Karpas-422 (cell line): ENCODE results near the gene ADAMTS14. TPM values are rescaled to one million over a fixed set of nuclear protein-coding genes. Genes with fewer than 3 reads are reported as not detected.
"Not testable (repeated sequence)": the region's sequence is repeated elsewhere in the genome, so short reads cannot be mapped to it uniquely, and the experiment has no call there.

ENCODE experiments used
- DNase-seq: peaks from one replicate; pipeline ENCODE4 v3.0.0-alpha.2; 2015
- H2AFZ ChIP-seq: fragments of 200-600 bp; sonication (generic); 2 replicates; pipeline ENCODE4 v1.6.1; 2014; ENCODE audit warnings: antibody characterized with exemption, low read length, mixed read lengths
- H3K27ac ChIP-seq: fragments of 200-600 bp; sonication (generic); 2 replicates; pipeline ENCODE4 v1.5.1; 2014; ENCODE audit warnings: mild to moderate bottlenecking, low read length, moderate library complexity
- H3K27me3 ChIP-seq: fragments of 200-600 bp; sonication (generic); 2 replicates; pipeline ENCODE4 v1.6.1; 2014; ENCODE audit warnings: low read length, mixed read lengths
- H3K36me3 ChIP-seq: fragments of 200-600 bp; sonication (generic); 2 replicates; pipeline ENCODE4 v1.6.1; 2014; ENCODE audit warnings: low read length, mixed read lengths; ENCODE audit not compliant: insufficient read depth
- H3K4me1 ChIP-seq: fragments of 200-600 bp; sonication (generic); 2 replicates; pipeline ENCODE4 v1.6.1; 2014; ENCODE audit warnings: mild to moderate bottlenecking, low read length, mixed read lengths
- H3K4me2 ChIP-seq: fragments of 200-600 bp; sonication (generic); 2 replicates; pipeline ENCODE4 v1.6.1; 2014; ENCODE audit warnings: low read length, low read depth, mild to moderate bottlenecking; ENCODE audit not compliant: poor library complexity, severe bottlenecking
- H3K4me3 ChIP-seq: fragments of 200-600 bp; sonication (generic); 2 replicates; pipeline ENCODE4 v1.5.1; 2014; ENCODE audit warnings: mild to moderate bottlenecking, antibody characterized with exemption, low read length, mixed read lengths
- H3K79me2 ChIP-seq: fragments of 200-600 bp; sonication (generic); 2 replicates; pipeline ENCODE4 v1.6.1; 2014; ENCODE audit warnings: mild to moderate bottlenecking, low read length, mixed read lengths
- H3K9ac ChIP-seq: fragments of 200-600 bp; sonication (generic); 2 replicates; pipeline ENCODE4 v1.6.0; 2014; ENCODE audit warnings: low read length
- H3K9me2 ChIP-seq: fragments of 200-600 bp; sonication (generic), shearing (Covaris generic); replicated peaks from 2 replicates; pipeline ENCODE4 v1.6.0; 2014; ENCODE audit warnings: mild to moderate bottlenecking, low read length, moderate library complexity; ENCODE audit not compliant: insufficient read depth
- H3K9me3 ChIP-seq: fragments of 300-700, 200-600 bp; sonication (generic); 2 replicates; pipeline ENCODE4 v1.6.1; 2014; ENCODE audit warnings: low read length, mixed read lengths
- H4K20me1 ChIP-seq: fragments of 200-600 bp; sonication (generic); 2 replicates; pipeline ENCODE4 v1.6.1; 2014; ENCODE audit warnings: mild to moderate bottlenecking, antibody characterized with exemption, low read length, low read depth; ENCODE audit not compliant: insufficient read depth
- total RNA-seq: library from RNA; depleted of rRNA; stranded (reverse); fragments of >200 nt; shearing (Covaris generic); gene quantifications from 2 replicates; pipeline ENCODE4 v1.2.3, GENCODE V29; 2014; ENCODE audit warnings: low replicate concordance

Gene ADAMTS14
- total RNA-seq, 1 experiment from 2014 or later, result not detected

GRCh38 chr10:70639640-70640383 lies 32.5 kb upstream of the ADAMTS14 start:
- not testable (repeated sequence) for H3K4me1 ChIP-seq, H3K79me2 ChIP-seq, H4K20me1 ChIP-seq, H3K9me2 ChIP-seq, H3K4me2 ChIP-seq, H2AFZ ChIP-seq, H3K36me3 ChIP-seq, H3K4me3 ChIP-seq, H3K27me3 ChIP-seq, H3K9ac ChIP-seq, H3K9me3 ChIP-seq, DNase-seq, H3K27ac ChIP-seq

GRCh38 chr10:70643272-70643671 lies 29.0 kb upstream of the ADAMTS14 start:
- H3K9me3 ChIP-seq, H2AFZ ChIP-seq, H3K4me1 ChIP-seq, DNase-seq, H3K27ac ChIP-seq, H4K20me1 ChIP-seq, H3K9me2 ChIP-seq, H3K79me2 ChIP-seq, H3K9ac ChIP-seq, H3K4me2 ChIP-seq, H3K27me3 ChIP-seq, H3K36me3 ChIP-seq, H3K4me3 ChIP-seq: not testable (repeated sequence)

DNA sequence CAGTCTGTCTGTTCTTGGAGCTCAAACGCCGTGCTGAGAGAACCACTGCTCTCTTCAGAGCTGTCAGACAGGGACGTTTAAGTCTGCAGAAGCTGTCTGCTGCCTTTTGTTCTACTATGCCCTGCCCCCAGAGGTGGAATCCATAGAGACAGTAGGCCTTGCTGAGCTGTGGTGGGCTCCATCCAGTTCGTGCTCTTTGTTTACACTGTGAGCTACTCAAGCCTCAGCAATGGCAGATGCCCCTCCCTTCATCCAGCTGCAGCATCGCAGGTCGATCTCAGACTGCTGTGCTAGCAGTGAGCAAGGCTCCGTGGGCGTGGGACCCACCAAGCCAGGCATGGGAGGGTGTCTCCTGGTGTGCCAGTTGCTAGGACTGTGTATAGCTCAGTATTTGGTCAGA lies 27.3 kb upstream of the ADAMTS14 start:
- H3K4me2 ChIP-seq, H3K79me2 ChIP-seq, H3K4me1 ChIP-seq, H3K9me2 ChIP-seq, H3K27me3 ChIP-seq, H3K9me3 ChIP-seq, H3K9ac ChIP-seq, H3K36me3 ChIP-seq, H3K4me3 ChIP-seq, H3K27ac ChIP-seq, H4K20me1 ChIP-seq, H2AFZ ChIP-seq: not testable (repeated sequence)
- peak; percentile 7 for DNase-seq

DNA sequence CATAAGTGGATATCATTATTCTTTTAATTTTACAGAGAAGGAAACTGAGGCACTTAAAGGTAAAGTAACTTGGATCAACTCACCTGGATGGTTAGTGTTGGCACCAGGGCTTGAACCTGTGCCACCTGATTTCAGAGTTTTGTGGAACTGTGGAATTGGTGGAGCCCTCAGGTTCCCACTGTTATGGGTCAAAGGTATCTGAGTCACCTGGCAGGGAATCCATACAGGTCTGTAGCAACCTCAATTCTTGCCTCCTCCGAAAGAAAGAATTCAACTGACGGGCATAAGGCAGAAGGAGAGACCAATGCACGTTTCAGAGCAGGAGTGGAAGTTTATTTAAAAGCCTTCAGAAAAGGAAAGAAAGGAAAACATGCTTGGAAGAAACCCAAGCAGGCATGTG lies 25.2 kb upstream of the ADAMTS14 start:
- Histone ChIP-seq H3K27ac (no peak overlapping the region), H3K9me2 (no peaks in the 10 kb centered on the region), H3K4me2 (no peak overlapping the region), H2AFZ (no peak overlapping the region), H3K79me2 (no peaks in the 10 kb centered on the region), H3K4me3 (no peak overlapping the region), H3K27me3 (no peaks in the 10 kb centered on the region; the same call in 1 of the 2 replicates), H3K9ac (no peak overlapping the region), H3K36me3 (no peaks in the 10 kb centered on the region), H3K9me3 (peaks cover 3% of the 10 kb centered on the region; the same call in 1 of the 2 replicates), H4K20me1 (no peaks in the 10 kb centered on the region), H3K4me1 (no peaks in the 10 kb centered on the region)
- peak; percentile 25 for DNase-seq

GRCh38 chr10:70648427-70648826 lies 23.9 kb upstream of the ADAMTS14 start:
- no peak overlapping the region for H3K4me2 ChIP-seq
- DNase-seq, result peak; percentile 41
- H3K27ac ChIP-seq, result no peak overlapping the region
- peaks cover 9% of the 10 kb centered on the region for H3K4me1 ChIP-seq
- no peaks in the 10 kb centered on the region for H3K79me2 ChIP-seq
- peaks cover 3% of the 10 kb centered on the region; the same call in 1 of the 2 replicates for H3K9me3 ChIP-seq
- H3K4me3 ChIP-seq, result no peak overlapping the region
- no peaks in the 10 kb centered on the region for H4K20me1 ChIP-seq
- H3K9me2 ChIP-seq, result no peaks in the 10 kb centered on the region
- H3K27me3 ChIP-seq, result no peaks in the 10 kb centered on the region; the same call in 1 of the 2 replicates
- no peaks in the 10 kb centered on the region for H3K36me3 ChIP-seq
- H2AFZ ChIP-seq, result no peak overlapping the region
- H3K9ac ChIP-seq, result no peak overlapping the region

DNA sequence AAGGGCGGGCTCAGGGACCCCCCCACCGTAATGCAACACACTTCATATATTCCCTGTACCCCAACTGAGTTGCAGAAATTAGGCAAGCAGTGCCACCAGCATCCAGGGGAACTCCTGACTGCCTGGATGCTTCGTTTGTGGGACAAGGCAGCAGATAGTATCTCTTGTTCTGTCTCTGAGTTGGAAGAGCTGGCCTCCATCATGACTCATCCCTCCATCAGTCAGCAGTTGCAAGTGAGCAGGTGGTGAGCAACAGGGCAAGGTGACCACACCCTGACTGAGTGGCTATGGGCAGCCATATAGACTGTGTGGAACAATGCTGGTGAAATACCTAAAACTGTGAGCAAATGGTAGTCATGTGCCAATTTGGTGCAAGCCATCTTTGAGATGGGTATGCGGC lies 22.8 kb upstream of the ADAMTS14 start:
- peaks cover 3% of the 10 kb centered on the region; the same call in 1 of the 2 replicates for H3K9me3 ChIP-seq
- no peaks in the 10 kb centered on the region; the same call in 1 of the 2 replicates for H3K27me3 ChIP-seq
- no peak overlapping the region for H3K4me2 ChIP-seq

DNA sequence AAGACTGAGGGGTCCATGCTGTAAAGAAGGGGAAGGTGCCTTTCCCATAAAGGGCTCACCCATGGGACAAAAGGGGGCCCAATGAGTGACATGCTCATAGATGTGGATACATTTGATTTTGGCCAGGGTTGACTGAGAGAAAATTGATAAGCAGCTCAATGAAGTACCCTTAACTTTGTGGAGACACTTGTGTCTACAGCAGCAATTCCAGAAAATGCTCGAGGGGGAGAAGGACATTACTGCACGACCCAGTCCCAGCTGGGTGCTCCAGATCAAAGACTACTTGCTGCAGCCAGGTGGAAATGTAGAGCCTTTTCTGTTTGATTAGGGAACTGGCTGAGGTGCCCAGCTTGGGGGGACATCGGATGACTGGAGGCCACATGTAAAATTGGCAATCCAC lies 22.2 kb upstream of the ADAMTS14 start:
- DNase-seq, result peak; percentile 10

More for the DNA sequence above, 22.8 kb upstream of the ADAMTS14 start:
- H3K27ac ChIP-seq, result no peak overlapping the region
- H4K20me1 ChIP-seq, result no peaks in the 10 kb centered on the region
- peaks cover 11% of the 10 kb centered on the region for H3K4me1 ChIP-seq
- no peaks in the 10 kb centered on the region for H3K79me2 ChIP-seq
- H2AFZ ChIP-seq, result no peak overlapping the region
- no peaks in the 10 kb centered on the region for H3K9me2 ChIP-seq
- peak; percentile 2 for DNase-seq
- H3K4me3 ChIP-seq, result no peak overlapping the region
- H3K9ac ChIP-seq, result no peak overlapping the region
- H3K36me3 ChIP-seq, result no peaks in the 10 kb centered on the region

GRCh38 chr10:70650718-70651117 lies 21.6 kb upstream of the ADAMTS14 start:
- Histone ChIP-seq H3K9me3 (peaks cover 3% of the 10 kb centered on the region; the same call in 1 of the 2 replicates), H3K27ac (no peak overlapping the region), H2AFZ (no peak overlapping the region), H3K9ac (no peak overlapping the region), H3K27me3 (no peaks in the 10 kb centered on the region; the same call in 1 of the 2 replicates), H3K4me2 (no peak overlapping the region), H4K20me1 (no peaks in the 10 kb centered on the region), H3K9me2 (no peaks in the 10 kb centered on the region), H3K4me3 (no peak overlapping the region), H3K79me2 (no peaks in the 10 kb centered on the region), H3K36me3 (no peaks in the 10 kb centered on the region), H3K4me1 (peaks cover 11% of the 10 kb centered on the region)
- no peak for DNase-seq

More for the DNA sequence above, 22.2 kb upstream of the ADAMTS14 start:
- no peaks in the 10 kb centered on the region for H3K36me3 ChIP-seq
- H3K9me3 ChIP-seq, result peaks cover 3% of the 10 kb centered on the region; the same call in 1 of the 2 replicates
- no peak overlapping the region for H3K4me2 ChIP-seq
- no peaks in the 10 kb centered on the region; the same call in 1 of the 2 replicates for H3K27me3 ChIP-seq
- H3K27ac ChIP-seq, result no peak overlapping the region
- no peaks in the 10 kb centered on the region for H3K79me2 ChIP-seq
- H3K4me1 ChIP-seq, result peaks cover 11% of the 10 kb centered on the region
- H3K9ac ChIP-seq, result no peak overlapping the region
- no peaks in the 10 kb centered on the region for H4K20me1 ChIP-seq
- no peak overlapping the region for H2AFZ ChIP-seq
- no peak overlapping the region for H3K4me3 ChIP-seq
- no peaks in the 10 kb centered on the region for H3K9me2 ChIP-seq
